ENCODE measurements around the gene MED13L.

DNA sequence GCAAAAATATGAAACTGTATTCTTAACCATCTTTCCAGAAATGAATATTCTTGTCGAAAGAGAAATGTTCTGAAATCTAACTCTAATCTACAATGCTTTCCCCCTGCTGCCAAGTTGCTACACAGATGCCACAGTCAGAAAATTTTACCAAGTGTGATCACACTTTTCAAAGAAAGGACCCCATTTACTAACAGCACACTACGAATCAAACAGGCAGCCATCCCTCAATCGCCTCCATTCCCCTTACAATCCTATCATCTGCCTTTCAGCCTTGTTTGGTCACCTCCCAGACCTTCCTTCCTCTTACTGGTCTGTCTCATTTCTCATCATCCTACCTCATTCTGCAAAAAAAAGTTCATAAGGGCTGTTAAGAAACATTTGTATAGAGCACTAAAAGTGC is 190.1 kb downstream of the MED13L start:
- no peak for TF ChIP-seq RARB (CRISPR knock-in tag; IDR thresholded peaks at IDR 0.05)
- no peak for TF ChIP-seq CSDC2 (CRISPR knock-in tag; IDR thresholded peaks at IDR 0.05)
- TF ChIP-seq ZFP3 (CRISPR knock-in tag; IDR thresholded peaks at IDR 0.05): no peak
- no peak for TF ChIP-seq ISL1 (CRISPR knock-in tag; IDR thresholded peaks at IDR 0.05)
- no peak for TF ChIP-seq TOX (CRISPR knock-in tag; IDR thresholded peaks at IDR 0.05; ENCODE audit: borderline replicate concordance)
- no peak for TF ChIP-seq PATZ1 (CRISPR knock-in tag; IDR thresholded peaks at IDR 0.05; ENCODE audit: borderline replicate concordance)
- TF ChIP-seq ESRRG (CRISPR knock-in tag; IDR thresholded peaks at IDR 0.05): no peak
- TF ChIP-seq ZC3H10 (CRISPR knock-in tag; IDR thresholded peaks at IDR 0.05): no peak
- no peak for TF ChIP-seq OSR1 (CRISPR knock-in tag; IDR thresholded peaks at IDR 0.05)
- TF ChIP-seq GLIS3 (CRISPR knock-in tag; IDR thresholded peaks at IDR 0.05): no peak
- no peak for TF ChIP-seq TCF4 (CRISPR knock-in tag; IDR thresholded peaks at IDR 0.05; ENCODE audit: borderline replicate concordance)
- no peak for TF ChIP-seq ZNF8 (CRISPR knock-in tag; IDR thresholded peaks at IDR 0.05)
